Large intestine (tissue), 3 donors: ENCODE measurements around the gene HOXA1. TPM values are rescaled to one million over a fixed set of nuclear protein-coding genes. Genes with fewer than 3 reads are reported as not detected.

Experiments used
- DNase-seq, 2 donors: peaks; one replicate each; pipeline versions ENCODE4 v3.0.0 to v3.0.0-alpha.2; 2013
- H3K27ac ChIP-seq: one replicate; pipeline ENCODE4 v1.5.1; 2013; ENCODE audit warnings: low read length
- H3K27me3 ChIP-seq: 2 replicates; pipeline ENCODE4 v1.6.1; 2013; ENCODE audit warnings: low read length; ENCODE audit not compliant: control insufficient read depth, insufficient read depth
- H3K36me3 ChIP-seq: 2 replicates; pipeline ENCODE4 v1.6.1; 2013; ENCODE audit warnings: low read length; ENCODE audit not compliant: control insufficient read depth, insufficient read depth
- H3K4me1 ChIP-seq: one replicate; pipeline ENCODE4 v1.6.1; 2013; ENCODE audit warnings: low read length; ENCODE audit not compliant: control insufficient read depth, insufficient read depth
- H3K4me3 ChIP-seq: one replicate; pipeline ENCODE4 v1.5.1; 2013; ENCODE audit warnings: low read length
- H3K9me3 ChIP-seq: one replicate; pipeline ENCODE4 v1.6.1; 2013; ENCODE audit warnings: mild to moderate bottlenecking, low read depth, low read length, moderate library complexity; ENCODE audit not compliant: control insufficient read depth
- WGBS: methylation state at CpG from one replicate; pipeline ENCODE4 v1.1.5; 2013; ENCODE audit warnings: low lambda C conversion rate; ENCODE audit not compliant: insufficient coverage; 5-methylcytosine and 5-hydroxymethylcytosine counted together
- polyA plus RNA-seq: library from polyadenylated mRNA; unstranded; fragments of 120-200 nt; gene quantifications from one replicate; pipeline ENCODE4 v1.2.1, GENCODE V29; 2013

Gene HOXA1
- polyA plus RNA-seq, 1 donor: 1.5 TPM

DNA sequence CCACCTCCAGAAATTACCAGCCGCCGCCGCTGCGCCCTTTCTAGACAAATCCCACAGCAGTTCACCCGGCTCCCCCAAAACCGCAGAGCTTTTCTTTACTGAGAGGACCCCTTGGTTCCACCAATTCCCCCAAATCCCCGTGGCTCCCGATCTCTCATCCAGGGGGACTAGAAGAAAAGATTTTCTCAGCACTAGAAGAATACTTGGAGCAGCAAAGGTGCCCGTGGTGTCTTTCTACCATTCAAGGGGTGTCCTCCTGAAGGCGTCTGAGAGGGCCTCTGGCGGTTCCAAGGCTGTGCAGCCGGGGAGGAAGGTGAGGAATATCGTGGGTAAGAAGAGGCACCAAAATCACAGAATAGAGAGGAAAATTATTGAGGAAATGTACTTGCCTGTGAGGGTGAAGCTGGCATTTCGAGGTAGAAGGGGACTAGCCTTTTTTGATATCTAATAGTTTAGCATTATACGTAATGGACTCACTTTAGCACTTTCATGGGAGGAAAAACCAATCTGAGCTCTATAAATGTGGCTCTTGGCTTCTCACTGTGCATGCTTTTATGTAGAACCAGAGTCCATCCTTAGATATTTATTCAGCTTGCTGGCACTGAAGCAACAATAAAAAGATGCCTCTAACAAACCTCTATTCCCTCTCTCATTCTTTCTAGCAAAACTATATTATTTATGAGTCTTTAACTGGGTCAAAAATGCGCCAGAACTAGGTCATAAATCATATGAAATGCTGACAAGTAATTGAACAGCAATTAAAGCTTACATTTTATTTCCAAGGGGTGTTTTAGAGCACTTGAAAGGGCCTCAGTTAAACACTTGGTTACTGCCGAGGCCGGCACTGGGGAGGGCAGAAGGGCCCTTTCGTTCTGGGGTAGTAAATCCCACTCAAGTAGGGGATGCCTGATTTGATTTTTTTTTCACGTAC, 20.5 kb upstream of the HOXA1 start:
- H3K4me3 ChIP-seq: peak overlapping the region; percentile 58
- H3K27me3 ChIP-seq: peaks cover 3% of the 10 kb centered on the region
- no peak for DNase-seq
- H3K36me3 ChIP-seq: peaks cover 23% of the 10 kb centered on the region
- H3K4me1 ChIP-seq: peaks cover 63% of the 10 kb centered on the region
- WGBS: 58% methylated on average over 5 of the region's 20 CpGs
- H3K9me3 ChIP-seq: no peaks in the 10 kb centered on the region
- H3K27ac ChIP-seq: peak overlapping the region; percentile 81

DNA sequence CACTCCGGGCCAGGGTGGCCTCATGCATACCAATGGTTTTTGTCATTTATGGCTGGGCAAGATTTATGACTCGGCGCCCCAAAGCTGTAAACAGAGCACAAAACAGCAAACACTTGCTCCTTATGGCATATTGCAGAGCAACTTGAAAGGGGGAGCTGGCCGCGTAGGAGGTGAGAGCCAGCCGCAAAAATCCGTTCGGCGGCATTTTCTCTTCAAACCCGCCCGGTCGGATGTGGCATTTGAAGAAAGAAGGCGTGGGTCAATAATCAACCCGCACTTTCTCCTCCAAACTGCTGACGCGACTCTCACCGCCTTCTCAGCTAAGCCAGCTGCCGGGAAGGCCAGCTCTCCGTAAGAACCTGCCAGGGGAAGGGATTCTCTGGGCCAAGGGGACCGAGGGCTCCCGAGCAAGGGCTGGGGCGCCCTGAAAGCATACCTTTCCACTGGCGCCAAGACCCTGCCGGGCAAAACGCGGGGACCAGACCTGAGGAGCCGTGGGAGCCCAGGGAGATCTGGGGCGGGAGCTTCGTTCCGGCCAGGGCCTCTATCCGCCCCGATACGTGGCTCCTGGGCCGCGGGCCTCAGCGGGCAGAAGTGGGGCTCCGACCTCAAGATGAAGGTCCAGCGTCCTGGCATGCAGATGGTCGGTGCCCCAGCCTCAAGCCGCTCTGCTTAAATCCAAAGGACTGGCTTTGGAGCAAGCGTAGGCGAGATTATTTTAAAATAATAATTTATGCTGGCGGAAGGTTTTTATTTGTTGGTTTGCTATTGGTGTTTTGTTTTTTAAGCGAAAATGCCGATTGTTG, 19.6 kb upstream of the HOXA1 start:
- WGBS: 10% methylated on average over 2 of the region's 45 CpGs
- Histone ChIP-seq H3K27ac (peak overlapping the region; percentile 81), H3K36me3 (peaks cover 23% of the 10 kb centered on the region), H3K4me3 (peak overlapping the region; percentile 58), H3K4me1 (peaks cover 61% of the 10 kb centered on the region), H3K9me3 (peaks cover 2% of the 10 kb centered on the region), H3K27me3 (peaks cover 3% of the 10 kb centered on the region)
- peak in 1 of 2 donors; percentile 89 for DNase-seq

DNA sequence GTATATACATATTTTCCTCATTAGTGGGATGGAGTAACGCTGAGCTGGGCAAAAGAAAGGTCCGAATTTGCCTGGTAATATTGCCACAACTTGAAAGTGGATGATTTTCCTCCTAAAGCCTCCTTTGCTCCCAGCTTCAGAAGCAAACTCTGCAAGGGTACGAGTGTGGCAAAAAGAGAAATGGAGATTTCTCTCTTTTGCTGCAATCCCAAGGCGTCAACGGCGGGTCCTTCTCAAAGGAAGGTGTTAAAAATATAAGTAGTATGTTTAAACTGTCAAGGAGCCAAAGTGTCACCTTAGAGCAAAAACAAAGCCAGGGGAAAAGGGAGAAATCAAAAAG, 19.1 kb upstream of the HOXA1 start:
- H3K9me3 ChIP-seq: peaks cover 5% of the 10 kb centered on the region
- WGBS: 40% methylated on average over 1 of the region's 6 CpGs
- peak overlapping the region; percentile 81 for H3K27ac ChIP-seq
- peak overlapping the region; percentile 58 for H3K4me3 ChIP-seq
- H3K27me3 ChIP-seq: peaks cover 3% of the 10 kb centered on the region
- DNase-seq: no peak
- peaks cover 25% of the 10 kb centered on the region for H3K36me3 ChIP-seq
- H3K4me1 ChIP-seq: peaks cover 58% of the 10 kb centered on the region

GRCh38 chr7:27113991-27114769, 18.4 kb upstream of the HOXA1 start:
- peaks cover 52% of the 10 kb centered on the region for H3K4me1 ChIP-seq
- no CpG with 5 or more reads among the region's 26 CpGs for WGBS
- peak overlapping the region; percentile 81 for H3K27ac ChIP-seq
- peak overlapping the region; percentile 53 for H3K4me3 ChIP-seq
- peak in 1 of 2 donors; percentile 70 for DNase-seq
- peaks cover 3% of the 10 kb centered on the region for H3K27me3 ChIP-seq
- H3K9me3 ChIP-seq: peaks cover 5% of the 10 kb centered on the region
- H3K36me3 ChIP-seq: peaks cover 28% of the 10 kb centered on the region

- Histone ChIP-seq H3K27ac (peak overlapping the region; percentile 81), H3K36me3 (peaks cover 27% of the 10 kb centered on the region), H3K4me3 (peak overlapping the region; percentile 53), H3K9me3 (peaks cover 5% of the 10 kb centered on the region), H3K4me1 (peaks cover 48% of the 10 kb centered on the region), H3K27me3 (peaks cover 3% of the 10 kb centered on the region)
- DNase-seq: peak; percentile 80 to 89
- WGBS: 0% methylated on average over 1 of the region's 57 CpGs
Observed at GRCh38 chr7:27112955-27113949, 17.5 kb upstream of the HOXA1 start.

- H3K4me1 ChIP-seq: peaks cover 42% of the 10 kb centered on the region
- peak overlapping the region; percentile 53 for H3K4me3 ChIP-seq
- H3K9me3 ChIP-seq: peaks cover 8% of the 10 kb centered on the region
- no peak for DNase-seq
- peaks cover 30% of the 10 kb centered on the region for H3K36me3 ChIP-seq
- WGBS: 63% methylated on average over 2 of the region's 4 CpGs
- H3K27me3 ChIP-seq: peaks cover 3% of the 10 kb centered on the region
- peak overlapping the region; percentile 81 for H3K27ac ChIP-seq
Observed at GRCh38 chr7:27112361-27112760, 16.6 kb upstream of the HOXA1 start.

DNA sequence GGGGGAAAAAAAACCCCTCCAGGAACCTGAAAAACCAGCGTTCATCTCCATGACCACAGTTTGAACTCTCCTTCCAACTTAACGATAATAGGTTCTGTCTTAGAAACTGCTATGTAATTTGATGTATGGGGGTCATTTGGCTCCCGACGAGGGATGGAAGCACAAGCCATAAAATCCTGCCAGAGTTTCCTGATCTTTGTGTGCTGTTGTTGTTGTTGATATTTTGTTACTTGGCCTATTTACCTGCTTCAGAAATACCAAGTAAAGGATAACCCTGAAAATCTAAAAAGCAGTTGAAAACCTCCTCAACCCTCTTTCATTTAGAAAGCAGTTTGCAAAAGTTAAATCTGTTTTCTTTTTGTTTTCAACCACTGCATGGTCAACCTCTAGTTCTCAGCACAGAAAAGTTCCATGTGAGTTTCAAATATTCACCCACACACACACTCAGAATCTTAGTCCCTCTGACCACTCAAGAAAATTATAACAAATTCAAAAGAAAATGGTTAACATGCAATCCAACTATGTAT, 16.0 kb upstream of the HOXA1 start:
- Histone ChIP-seq H3K4me3 (peak overlapping the region; percentile 53), H3K27ac (peak overlapping the region; percentile 81), H3K27me3 (peaks cover 3% of the 10 kb centered on the region), H3K9me3 (peaks cover 8% of the 10 kb centered on the region), H3K36me3 (peaks cover 27% of the 10 kb centered on the region), H3K4me1 (peaks cover 37% of the 10 kb centered on the region)
- WGBS: no CpG with 5 or more reads among the region's 4 CpGs
- no peak for DNase-seq

GRCh38 chr7:27111042-27111750, 15.4 kb upstream of the HOXA1 start:
- DNase-seq: no peak
- no CpG with 5 or more reads among the region's 6 CpGs for WGBS
- peaks cover 3% of the 10 kb centered on the region for H3K27me3 ChIP-seq

More at GRCh38 chr7:27111042-27111750, 15.4 kb upstream of the HOXA1 start:
- H3K4me3 ChIP-seq: peak overlapping the region; percentile 53
- peaks cover 32% of the 10 kb centered on the region for H3K4me1 ChIP-seq
- peaks cover 10% of the 10 kb centered on the region for H3K9me3 ChIP-seq
- H3K27ac ChIP-seq: peak overlapping the region; percentile 81
- H3K36me3 ChIP-seq: peaks cover 27% of the 10 kb centered on the region
